HCT116 (cell line): ENCODE results near the gene APOL3. TPM values are rescaled to one million over a fixed set of nuclear protein-coding genes. Genes with fewer than 3 reads are reported as not detected.
"Not testable (repeated sequence)": the region's sequence is repeated elsewhere in the genome, so short reads cannot be mapped to it uniquely, and the experiment has no call there.

Experiments used
- ATAC-seq: fragments of 200-7000 bp; cut with Tn5 transposase; 2 replicates; pipeline ENCODE4 v1.9.1; 2020; ENCODE audit warnings: mild to moderate bottlenecking, moderate library complexity
- BruUV-seq: library from RNA; stranded (reverse); fragments of 400-500 nt; replicated peaks from 2 replicates; lab custom pipeline; 2021; lab: Mats Ljungman, UMichigan
- CTCF ChIA-PET: fragments of 300-600 bp; sonication (Branson Sonifier 250); formaldehyde crosslinking; loops from one replicate; lab custom pipeline; 2021; ENCODE audit warnings: antibody characterized with exemption; lab: Charles Lee
- POLR2A ChIA-PET: fragments of 300-600, 350-600 bp; sonication (Branson Sonifier 250); formaldehyde crosslinking; loops from one replicate; lab custom pipeline; 2021; ENCODE audit warnings: antibody characterized with exemption; lab: Charles Lee
- RAD21 ChIA-PET, 2 experiments: fragments of 300-600 bp; sonication (Branson Sonifier 250); formaldehyde crosslinking; loops; one replicate each; lab custom pipeline; 2023; ENCODE audit warnings: low total read pairs in 2 of 2; ENCODE audit not compliant: uncharacterized antibody in 2 of 2, unreplicated experiment in 2 of 2, low non-redundant PET in 1 of 2; lab: Charles Lee
- DNase-seq: peaks from one replicate; pipeline ENCODE4 v3.0.0-alpha.2; 2010; ENCODE audit warnings: low read depth, low spot score
- H2AFZ ChIP-seq: fragments of 200-600 bp; shearing (Covaris generic), sonication (generic); 2 replicates; pipeline ENCODE4 v1.6.1; 2017; ENCODE audit warnings: low read depth, mixed run types, mixed read lengths, antibody characterized with exemption, low read length; ENCODE audit not compliant: poor library complexity, severe bottlenecking
- H3K27ac ChIP-seq: 2 replicates; pipeline ENCODE4 v1.5.1; 2012; ENCODE audit warnings: low read depth, low read length
- H3K27me3 ChIP-seq: fragments of 200-600 bp; sonication (generic); 2 replicates; pipeline ENCODE4 v1.6.1; 2016; ENCODE audit warnings: mixed run types, low read length, mixed read lengths; ENCODE audit not compliant: insufficient read depth
- H3K36me3 ChIP-seq, 2 experiments: fragments of 200-500 bp in 1 of 2; fragments of 200-600 bp in 1 of 2; sonication (Bioruptor generic) in 1 of 2; sonication (generic) in 1 of 2; 2 replicates each; pipeline versions ENCODE4 v1.5.1 to v1.6.1; 2014 to 2016; ENCODE audit warnings: low read length in 2 of 2, inconsistent platforms in 1 of 2, mixed read lengths in 1 of 2, mixed run types in 1 of 2; ENCODE audit not compliant: insufficient read depth in 2 of 2, control insufficient read depth in 1 of 2
- H3K4me1 ChIP-seq, 2 experiments: fragments of 200-600 bp in 1 of 2; sonication (generic) in 1 of 2; 2 replicates each; pipeline versions ENCODE4 v1.5.1 to v1.6.1; 2012 to 2017; ENCODE audit warnings: low read length in 2 of 2, inconsistent platforms in 1 of 2, mild to moderate bottlenecking in 1 of 2, mixed read lengths in 1 of 2, mixed run types in 1 of 2, moderate library complexity in 1 of 2; ENCODE audit not compliant: insufficient read depth in 2 of 2, control insufficient read depth in 1 of 2
- H3K4me2 ChIP-seq: fragments of 200-600 bp; sonication (generic); 2 replicates; pipeline ENCODE4 v1.6.1; 2017; ENCODE audit warnings: mixed run types, low read length, mixed read lengths
- H3K4me3 ChIP-seq, 2 experiments: fragments of 200-600 bp in 1 of 2; sonication (generic) in 1 of 2; replicated peaks in 1 of 2; 2 replicates each; pipeline ENCODE4 v1.5.1; 2011 to 2016; ENCODE audit warnings: low read length in 2 of 2, control low read depth in 1 of 2, low read depth in 1 of 2, mild to moderate bottlenecking in 1 of 2, mixed read lengths in 1 of 2, mixed run types in 1 of 2
- H3K79me2 ChIP-seq: fragments of 200-600 bp; sonication (generic); 2 replicates; pipeline ENCODE4 v1.6.1; 2017; ENCODE audit warnings: mild to moderate bottlenecking, mixed run types, low read length, moderate library complexity, mixed read lengths; ENCODE audit not compliant: insufficient read depth
- H3K9ac ChIP-seq: fragments of 200-600 bp; sonication (generic); 2 replicates; pipeline ENCODE4 v1.6.1; 2016; ENCODE audit warnings: low read length, mixed read lengths
- H3K9me2 ChIP-seq: fragments of 200-600 bp; sonication (generic), shearing (Covaris generic); 2 replicates; pipeline ENCODE4 v1.6.1; 2017; ENCODE audit warnings: mixed run types, mild to moderate bottlenecking, moderate library complexity; ENCODE audit not compliant: insufficient read depth
- H3K9me3 ChIP-seq, 2 experiments: fragments of 200-500 bp in 1 of 2; fragments of 200-600 bp in 1 of 2; sonication (Bioruptor generic) in 1 of 2; sonication (generic) in 1 of 2; 2 replicates each; pipeline ENCODE4 v1.6.1; 2014 to 2017; ENCODE audit warnings: low read length in 2 of 2, mixed read lengths in 2 of 2, inconsistent platforms in 1 of 2, low read depth in 1 of 2, mild to moderate bottlenecking in 1 of 2, mixed run types in 1 of 2, moderate library complexity in 1 of 2; ENCODE audit not compliant: control insufficient read depth in 1 of 2, insufficient read depth in 1 of 2
- H4K20me1 ChIP-seq: fragments of 200-600 bp; sonication (generic), shearing (Covaris generic); 2 replicates; pipeline ENCODE4 v1.6.1; 2017; ENCODE audit warnings: mixed run types, mild to moderate bottlenecking, moderate library complexity; ENCODE audit not compliant: insufficient read depth
- CEBPB ChIP-seq: IDR thresholded peaks from 2 replicates; pipeline ENCODE4 v1.6.1; 2012; ENCODE audit warnings: low read depth
- EGR1 ChIP-seq: IDR thresholded peaks from 2 replicates; pipeline ENCODE4 v1.6.1; 2012; ENCODE audit warnings: low read depth
- FOSL1 ChIP-seq: IDR thresholded peaks from 2 replicates; pipeline ENCODE4 v1.6.1; 2012; ENCODE audit warnings: low read depth
- POLR2A ChIP-seq: IDR thresholded peaks from 2 replicates; pipeline ENCODE4 v1.7.0; 2011; ENCODE audit warnings: borderline replicate concordance; ENCODE audit not compliant: insufficient read depth, insufficient read length; ENCODE audit errors: extremely low read depth
- RAD21 ChIP-seq: IDR thresholded peaks from 2 replicates; pipeline ENCODE4 v1.6.1; 2012; ENCODE audit warnings: low read depth, mild to moderate bottlenecking
- TCF7L2 ChIP-seq: IDR thresholded peaks from 2 replicates; pipeline ENCODE4 v1.7.0; 2011; ENCODE audit warnings: borderline replicate concordance, inconsistent platforms; ENCODE audit not compliant: insufficient read depth, insufficient read length; ENCODE audit errors: extremely low read depth
- YY1 ChIP-seq: IDR thresholded peaks from 2 replicates; pipeline ENCODE4 v1.6.1; 2011; ENCODE audit warnings: low read length, low read depth, moderate library complexity, mild to moderate bottlenecking; ENCODE audit not compliant: insufficient replicate concordance; ENCODE audit errors: extremely low read depth
- intact Hi-C: fragments of 100-400 bp; cut with micrococcal nuclease; formaldehyde crosslinking; loops from 2 replicates; pipeline ENCODE4 v1.10.0; 2022
- total RNA-seq: library from RNA; stranded (reverse); gene quantifications from one replicate; pipeline ENCODE4 v1.2.1, GENCODE V29; 2021; ENCODE audit not compliant: unreplicated experiment
- TF ChIP-seq, protein P1 (sequence below): IDR thresholded peaks from 2 replicates; pipeline ENCODE4 v1.6.1; 2012

APOL3 gene
- total RNA-seq, 1 experiment from 2014 or later: 0.49 TPM

DNA sequence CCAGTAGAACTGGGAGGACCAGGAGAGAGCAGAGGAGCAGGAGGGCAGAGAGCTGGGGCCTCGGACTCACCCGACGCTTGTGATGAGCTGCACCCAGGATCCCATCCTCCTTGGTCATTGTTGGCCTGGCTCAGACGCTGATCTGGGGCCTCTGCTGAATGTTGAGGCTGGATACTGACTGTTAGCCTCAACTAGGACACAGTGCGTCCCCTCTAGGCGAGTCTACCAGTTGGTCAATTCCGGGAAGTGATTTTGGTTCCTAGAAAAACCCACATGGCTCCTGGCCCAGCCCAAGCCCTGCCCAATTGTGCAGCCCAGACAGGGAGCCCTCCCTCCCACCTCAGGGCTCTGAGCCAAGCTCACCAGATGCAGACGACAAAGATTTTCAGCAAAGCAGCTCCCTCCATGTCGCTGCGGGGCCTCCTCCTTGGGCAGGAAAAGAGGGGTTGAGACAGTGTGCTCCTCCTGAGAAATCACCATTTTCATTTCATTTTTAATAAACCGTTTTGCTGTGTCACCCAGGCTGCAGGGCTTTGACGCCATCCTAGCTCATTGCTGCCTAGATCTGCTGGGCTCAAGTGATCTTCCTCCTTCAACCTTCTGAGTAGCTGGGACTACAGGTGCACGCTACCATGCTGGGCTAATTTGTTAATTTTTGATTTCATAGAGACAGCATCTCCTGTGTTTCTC is 41.2 kb upstream of the APOL3 start, which contains the start of gene APOL4:
Gene APOL4, minus strand, starts transcription at position 180 of the 690 bp plus-strand sequence. Its CDS starts 75 bp downstream, at position 105.
- POLR2A ChIA-PET: no interaction called here
- no TSS peak for BruUV-seq
- H3K4me1 ChIP-seq: no peaks in the 10 kb centered on the region
- no peaks in the 10 kb centered on the region for H4K20me1 ChIP-seq
- H3K9ac ChIP-seq: no peak within 1 kb of the TSS
- H3K4me3 ChIP-seq: no peak within 1 kb of the TSS
- intact Hi-C loops: no loop called here
- H2AFZ ChIP-seq: no peak within 1 kb of the TSS
- DNase-seq: no peak
- CTCF ChIA-PET: interaction anchor here (1.0 to 1.2 kb wide), 2 partner anchors 53 to 85 kb away, joined by 3 to 5 read pairs; no protein-coding TSS in a partner anchor
- no peak within 1 kb of the TSS for H3K4me2 ChIP-seq
- H3K9me3 ChIP-seq: no peaks in the 10 kb centered on the region
- H3K9me2 ChIP-seq: no peaks in the 10 kb centered on the region
- no peaks in the 10 kb centered on the region for H3K27me3 ChIP-seq
- no peaks in the 10 kb centered on the region for H3K36me3 ChIP-seq
- H3K79me2 ChIP-seq: no peaks in the 10 kb centered on the region
- TF ChIP-seq, protein P1, sequence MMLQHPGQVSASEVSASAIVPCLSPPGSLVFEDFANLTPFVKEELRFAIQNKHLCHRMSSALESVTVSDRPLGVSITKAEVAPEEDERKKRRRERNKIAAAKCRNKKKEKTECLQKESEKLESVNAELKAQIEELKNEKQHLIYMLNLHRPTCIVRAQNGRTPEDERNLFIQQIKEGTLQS: no peak
- no peak for TF ChIP-seq POLR2A
- TF ChIP-seq EGR1: no peak
- TF ChIP-seq YY1: no peak
- no peak for TF ChIP-seq TCF7L2
- TF ChIP-seq FOSL1: no peak
- TF ChIP-seq RAD21: no peak
- TF ChIP-seq CEBPB: no peak
- TF ChIP-seq, all 23 proteins: peak for 0
- H3K27ac ChIP-seq: no peak within 1 kb of the TSS
- RAD21 ChIA-PET: interaction anchor here in 1 of 2 experiments (0.7 kb wide), 1 partner anchor 77 kb away, joined by 3 read pairs; no protein-coding TSS in a partner anchor
- no peak for ATAC-seq

GRCh38 chr22:36201025-36201424 is 40.5 kb upstream of the APOL3 start:
- H3K4me1 ChIP-seq, BruUV-seq, H3K9ac ChIP-seq, POLR2A ChIA-PET, DNase-seq, H3K4me2 ChIP-seq, H3K79me2 ChIP-seq, H3K9me3 ChIP-seq, ATAC-seq, RAD21 ChIA-PET, H3K27me3 ChIP-seq, intact Hi-C loops, H3K27ac ChIP-seq, H3K4me3 ChIP-seq, H3K36me3 ChIP-seq, H2AFZ ChIP-seq, H4K20me1 ChIP-seq, H3K9me2 ChIP-seq: not testable (repeated sequence)
- CTCF ChIA-PET: interaction anchor here (1.0 kb wide), 1 partner anchor 54 kb away, joined by 5 read pairs; no protein-coding TSS in a partner anchor
